ENCODE results near the gene KRTAP4-5.

- TF ChIP-seq POLR2AphosphoS5 (IDR thresholded peaks at IDR 0.05; ENCODE audit: low read depth, low read length): no peak
- no peak for TF ChIP-seq REST (IDR thresholded peaks at IDR 0.05; ENCODE audit: insufficient read depth in 1 of 2, low read depth in 2 of 2, low read length in 2 of 2)
- no peak for TF ChIP-seq SIN3A (IDR thresholded peaks at IDR 0.05; ENCODE audit: borderline replicate concordance, insufficient read depth, low read length)
- no peak for TF ChIP-seq TAF1 (IDR thresholded peaks at IDR 0.05; ENCODE audit: borderline replicate concordance, insufficient read depth, low read length)
- TF ChIP-seq FOXP2 (optimal IDR thresholded peaks at IDR 0.05; ENCODE audit: borderline replicate concordance, extremely low read depth, extremely low read length, insufficient read depth): no peak
Observed at GRCh38 chr17:41160648-41161047, 11.0 kb upstream of the KRTAP4-5 start, which contains the start of gene KRTAP4-4.

All from PFSK-1 (cell line).